ENCODE results near the gene DESI2. TPM values are rescaled to one million over a fixed set of nuclear protein-coding genes. Genes with fewer than 3 reads are reported as not detected.
"Not testable (repeated sequence)": the region's sequence is repeated elsewhere in the genome, so short reads cannot be mapped to it uniquely, and the experiment has no call there.

Gene DESI2
- total RNA-seq, 4 donors from 2014 or later: 33.4 to 47.6 (median 35.4) TPM

GRCh38 chr1:244678697-244679096, 25.8 kb downstream of the DESI2 start:
- no peak for ATAC-seq (ENCODE audit: low FRiP score)
- no peak for DNase-seq (ENCODE audit: low spot score)
- TF ChIP-seq CTCF (IDR thresholded peaks at IDR 0.05): no peak

- DNase-seq (ENCODE audit: low spot score): no peak
- no peak for ATAC-seq (ENCODE audit: low FRiP score)
- no peak for TF ChIP-seq CTCF (IDR thresholded peaks at IDR 0.05)
These were observed 27.7 kb downstream of the DESI2 start for GRCh38 chr1:244680667-244681066.

GRCh38 chr1:244682087-244682486, 29.2 kb downstream of the DESI2 start:
- not testable (repeated sequence) for DNase-seq (ENCODE audit: low spot score); ATAC-seq (ENCODE audit: low FRiP score)

GRCh38 chr1:244695937-244696336, 43.0 kb downstream of the DESI2 start:
- no peak for ATAC-seq (ENCODE audit: low FRiP score)
- no peak for DNase-seq (ENCODE audit: low spot score)
- TF ChIP-seq CTCF (IDR thresholded peaks at IDR 0.05): no peak

GRCh38 chr1:244699741-244700140, 46.8 kb downstream of the DESI2 start:
- ATAC-seq (ENCODE audit: low FRiP score) (no peak), DNase-seq (ENCODE audit: low spot score) (no peak)
- no peak for TF ChIP-seq CTCF (IDR thresholded peaks at IDR 0.05)

- ATAC-seq (ENCODE audit: low FRiP score): no peak
- DNase-seq (ENCODE audit: low spot score): no peak
These were observed 47.9 kb downstream of the DESI2 start for GRCh38 chr1:244700808-244701207.

GRCh38 chr1:244702620-244703019, 49.7 kb downstream of the DESI2 start:
- ATAC-seq (ENCODE audit: low FRiP score) (no peak), DNase-seq (ENCODE audit: low spot score) (no peak)
- TF ChIP-seq CTCF (IDR thresholded peaks at IDR 0.05): no peak

More at GRCh38 chr1:244700808-244701207, 47.9 kb downstream of the DESI2 start:
- TF ChIP-seq CTCF (IDR thresholded peaks at IDR 0.05): no peak

- TF ChIP-seq CTCF (IDR thresholded peaks at IDR 0.05): no peak
- no peak for ATAC-seq (ENCODE audit: low FRiP score)
- DNase-seq (ENCODE audit: low spot score): no peak
These were observed 51.2 kb downstream of the DESI2 start for GRCh38 chr1:244704107-244704506.

Measured in omental fat pad (tissue), 4 donors.